Activated B cell treated with CpG ODN at 0.5 μM for 24 hours (primary cell): ENCODE measurements around the gene ITGB2. TPM values are rescaled to one million over a fixed set of nuclear protein-coding genes. Genes with fewer than 3 reads are reported as not detected.
A peak's percentile ranks its signal among the peaks of the same experiment; 100 is the strongest.

Experiments
- ATAC-seq: fragments of 200-7000 bp; cut with Tn5 transposase; one replicate; pipeline ENCODE4 v1.10.0; 2021; ENCODE audit warnings: low read depth, mild to moderate bottlenecking, moderate library complexity
- CTCF ChIA-PET: fragments of 350-600 bp; sonication (Branson Sonifier 250); formaldehyde crosslinking; loops from one replicate; lab custom pipeline; 2021; ENCODE audit warnings: antibody characterized with exemption; lab: Charles Lee
- POLR2A ChIA-PET: fragments of 350-600 bp; sonication (Branson Sonifier 250); formaldehyde crosslinking; loops from one replicate; lab custom pipeline; 2021; ENCODE audit warnings: antibody characterized with exemption; lab: Charles Lee
- DNase-seq: peaks from one replicate; pipeline ENCODE4 v3.0.0; 2022
- H3K27ac Mint-ChIP-seq: one replicate; pipeline ENCODE4 v1.8.0; 2020; ENCODE audit warnings: mixed read lengths
- H3K27me3 Mint-ChIP-seq: one replicate; pipeline ENCODE4 v1.8.0; 2021; ENCODE audit warnings: mixed read lengths
- H3K36me3 Mint-ChIP-seq: one replicate; pipeline ENCODE4 v1.8.0; 2021; ENCODE audit warnings: low read depth, mixed read lengths
- H3K4me1 Mint-ChIP-seq: one replicate; pipeline ENCODE4 v1.8.0; 2021; ENCODE audit warnings: mixed read lengths
- H3K4me3 Mint-ChIP-seq: one replicate; pipeline ENCODE4 v1.8.0; 2020; ENCODE audit warnings: mild to moderate bottlenecking, mixed read lengths
- H3K9me3 Mint-ChIP-seq: one replicate; pipeline ENCODE4 v1.8.0; 2020; ENCODE audit warnings: mixed read lengths
- intact Hi-C: fragments of 100-400 bp; cut with micrococcal nuclease; formaldehyde crosslinking; loops from one replicate; pipeline ENCODE4 v1.15.1; 2024
- total RNA-seq: library from RNA; stranded (reverse); gene quantifications from 2 replicates; pipeline ENCODE4 v1.2.3, GENCODE V29; 2022
- TF ChIP-seq, protein P1 (sequence below): fragments of 200-600 bp; IDR thresholded peaks from one replicate; pipeline ENCODE4 v1.8.0; 2022; ENCODE audit warnings: antibody characterized with exemption, mild to moderate bottlenecking

The ITGB2 gene
- total RNA-seq, 1 donor from 2014 or later, result 124 TPM

DNA sequence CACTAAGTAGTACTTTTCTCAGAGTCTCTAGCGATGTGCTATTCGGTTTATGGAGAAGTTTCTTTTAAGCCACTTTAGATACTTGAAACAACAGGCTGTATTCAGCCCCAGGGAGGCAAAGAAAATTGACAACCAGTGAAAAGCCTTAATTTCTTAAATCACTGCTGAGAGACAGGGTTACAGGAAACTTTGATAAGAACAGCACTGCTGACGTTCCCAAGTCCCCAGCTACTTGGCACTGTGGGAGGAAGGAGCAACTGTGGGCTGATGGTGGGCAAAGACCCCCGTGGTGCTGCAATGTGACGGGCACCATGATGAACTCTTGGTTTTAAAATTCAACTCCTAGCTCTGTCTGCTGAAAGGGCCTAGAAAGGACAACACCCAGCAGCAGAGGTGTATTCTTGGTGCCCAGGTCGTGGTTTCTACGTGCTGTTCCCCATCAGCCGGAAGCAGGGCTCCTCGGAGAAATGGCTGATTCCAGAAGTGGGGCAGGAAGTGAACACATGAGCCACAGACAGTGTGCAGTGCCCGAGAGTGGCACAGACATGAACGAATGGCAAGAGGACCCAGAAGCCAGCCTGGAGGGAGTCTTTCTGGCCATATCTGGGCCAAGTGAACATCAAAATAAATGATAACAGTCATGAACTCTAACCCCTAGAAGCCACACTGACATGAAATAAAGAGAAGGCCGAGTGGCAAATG lies 52.5 kb downstream of the ITGB2 start:
- TF ChIP-seq, protein P1, sequence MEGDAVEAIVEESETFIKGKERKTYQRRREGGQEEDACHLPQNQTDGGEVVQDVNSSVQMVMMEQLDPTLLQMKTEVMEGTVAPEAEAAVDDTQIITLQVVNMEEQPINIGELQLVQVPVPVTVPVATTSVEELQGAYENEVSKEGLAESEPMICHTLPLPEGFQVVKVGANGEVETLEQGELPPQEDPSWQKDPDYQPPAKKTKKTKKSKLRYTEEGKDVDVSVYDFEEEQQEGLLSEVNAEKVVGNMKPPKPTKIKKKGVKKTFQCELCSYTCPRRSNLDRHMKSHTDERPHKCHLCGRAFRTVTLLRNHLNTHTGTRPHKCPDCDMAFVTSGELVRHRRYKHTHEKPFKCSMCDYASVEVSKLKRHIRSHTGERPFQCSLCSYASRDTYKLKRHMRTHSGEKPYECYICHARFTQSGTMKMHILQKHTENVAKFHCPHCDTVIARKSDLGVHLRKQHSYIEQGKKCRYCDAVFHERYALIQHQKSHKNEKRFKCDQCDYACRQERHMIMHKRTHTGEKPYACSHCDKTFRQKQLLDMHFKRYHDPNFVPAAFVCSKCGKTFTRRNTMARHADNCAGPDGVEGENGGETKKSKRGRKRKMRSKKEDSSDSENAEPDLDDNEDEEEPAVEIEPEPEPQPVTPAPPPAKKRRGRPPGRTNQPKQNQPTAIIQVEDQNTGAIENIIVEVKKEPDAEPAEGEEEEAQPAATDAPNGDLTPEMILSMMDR, result no peak
- ChIA-PET CTCF (no interaction called here), POLR2A (no interaction called here)
- peaks cover 30% of the 10 kb centered on the region for H3K36me3 Mint-ChIP-seq
- H3K9me3 Mint-ChIP-seq, result no peaks in the 10 kb centered on the region
- no peaks in the 10 kb centered on the region for H3K27me3 Mint-ChIP-seq
- H3K4me3 Mint-ChIP-seq, result peak overlapping the region; percentile 6
- H3K4me1 Mint-ChIP-seq, result peaks cover 74% of the 10 kb centered on the region
- ATAC-seq, result no peak
- DNase-seq, result no peak
- no peak overlapping the region for H3K27ac Mint-ChIP-seq
- intact Hi-C loops, result no loop called here

DNA sequence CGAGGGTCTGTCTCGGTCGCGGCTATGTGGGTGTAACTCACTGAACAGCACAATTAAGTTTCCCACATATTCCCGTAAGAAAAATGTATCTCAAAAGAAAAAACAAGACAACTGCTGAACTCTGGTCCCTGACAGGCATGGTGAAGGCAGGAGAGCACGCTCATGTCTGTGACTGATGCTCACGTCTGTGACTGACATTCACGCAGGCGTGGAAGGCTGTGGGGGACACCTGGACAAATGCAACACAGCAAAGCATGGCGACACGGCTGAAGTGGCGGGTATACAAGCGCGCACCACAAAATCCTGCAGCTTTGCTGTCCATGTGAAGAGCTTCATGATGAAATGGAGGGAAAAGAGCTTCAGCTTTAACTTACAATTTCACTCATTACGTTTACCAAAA lies 53.2 kb downstream of the ITGB2 start:
- ChIA-PET POLR2A (no interaction called here), CTCF (interaction anchor here (1.0 kb wide), 1 partner anchor 65 kb away, joined by 3 read pairs; no protein-coding TSS in a partner anchor)
- Mint-ChIP-seq H3K36me3 (peaks cover 34% of the 10 kb centered on the region), H3K4me1 (peaks cover 72% of the 10 kb centered on the region), H3K4me3 (no peak overlapping the region), H3K9me3 (no peaks in the 10 kb centered on the region), H3K27ac (no peak overlapping the region), H3K27me3 (no peaks in the 10 kb centered on the region)
- intact Hi-C loops, result no loop called here
- ATAC-seq (no peak), DNase-seq (no peak)
- TF ChIP-seq, protein P1, result no peak

DNA sequence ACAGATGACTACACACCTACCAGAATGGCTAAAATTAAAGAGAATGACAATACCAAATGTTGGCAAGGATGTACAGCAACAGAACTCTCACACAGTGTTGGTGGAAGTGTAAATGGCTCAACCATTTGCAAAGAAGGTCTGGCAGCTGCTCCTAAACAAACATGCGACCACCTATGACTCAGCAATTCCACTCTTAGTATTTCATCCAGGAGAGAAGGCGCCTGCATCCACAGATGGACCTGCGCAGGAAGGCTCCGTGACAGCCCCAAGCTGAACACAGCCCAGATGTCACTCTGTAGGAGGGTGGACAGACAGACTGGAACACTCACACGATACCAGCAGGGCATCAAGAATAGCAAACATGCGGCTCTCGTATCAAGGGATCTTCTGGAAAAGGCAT lies 53.9 kb downstream of the ITGB2 start:
- ATAC-seq (no peak), DNase-seq (no peak)
- intact Hi-C loops, result no loop called here
- ChIA-PET POLR2A (no interaction called here), CTCF (interaction anchor here (1.0 kb wide), 1 partner anchor 65 kb away, joined by 3 read pairs; no protein-coding TSS in a partner anchor)
- TF ChIP-seq, protein P1, result no peak
- peaks cover 36% of the 10 kb centered on the region for H3K36me3 Mint-ChIP-seq
- no peaks in the 10 kb centered on the region for H3K9me3 Mint-ChIP-seq
- H3K4me3 Mint-ChIP-seq, result no peak overlapping the region
- no peak overlapping the region for H3K27ac Mint-ChIP-seq
- H3K27me3 Mint-ChIP-seq, result no peaks in the 10 kb centered on the region
- H3K4me1 Mint-ChIP-seq, result peaks cover 66% of the 10 kb centered on the region

DNA sequence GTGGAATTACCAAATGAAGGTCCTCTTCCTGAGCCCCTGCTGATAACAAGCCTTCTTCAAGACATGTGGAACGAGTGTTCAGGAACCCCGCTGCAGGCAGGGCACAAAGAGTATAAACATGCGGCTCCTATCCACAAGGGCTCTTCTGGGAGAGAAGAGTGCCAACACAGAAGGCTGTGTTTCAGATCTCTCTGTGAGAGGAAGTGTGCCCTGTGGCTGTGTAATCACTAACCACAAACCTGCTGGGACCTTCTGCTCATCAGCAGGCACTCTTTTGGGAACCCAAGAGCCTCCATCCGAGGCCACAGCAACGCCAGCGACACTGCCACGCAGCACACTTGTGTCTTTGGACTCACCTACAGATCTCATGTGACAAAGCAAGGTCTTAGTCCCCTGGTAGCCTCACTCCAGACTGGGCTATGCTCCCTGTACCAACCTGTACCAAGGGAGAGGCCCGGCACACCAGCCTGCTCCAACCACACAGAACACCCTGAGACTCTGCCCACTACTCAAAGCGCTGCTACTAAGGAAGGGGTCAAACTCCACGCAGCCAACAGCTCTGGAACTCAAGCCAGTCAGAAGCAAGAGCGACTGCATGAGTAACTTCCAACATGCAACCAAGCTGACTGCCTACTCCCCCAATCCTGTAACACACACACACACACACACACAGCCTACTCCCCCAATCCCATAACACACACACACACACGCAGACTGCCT lies 55.0 kb downstream of the ITGB2 start:
- ATAC-seq (peak; percentile 96), DNase-seq (peak; percentile 54)
- TF ChIP-seq, protein P1, result no peak
- Mint-ChIP-seq H3K27ac (peak overlapping the region; percentile 81), H3K36me3 (peaks cover 47% of the 10 kb centered on the region), H3K27me3 (no peaks in the 10 kb centered on the region), H3K4me3 (peak overlapping the region; percentile 73), H3K4me1 (peaks cover 58% of the 10 kb centered on the region), H3K9me3 (no peaks in the 10 kb centered on the region)
- ChIA-PET POLR2A (interaction anchor here (1.0 to 1.5 kb wide), 3 partner anchors 8 to 64 kb away, joined by 3 to 6 read pairs (median 5); partner anchors contain the start of genes PTTG1IP and UBE2G2), CTCF (no interaction called here)
- intact Hi-C loops, result loop anchor here (1.0 to 2.0 kb wide), 6 partner anchors 8 to 67 kb away; partner anchors contain the start of genes PTTG1IP and SUMO3
